Measurements from ENCODE around the gene TWNK.

The TWNK gene

DNA sequence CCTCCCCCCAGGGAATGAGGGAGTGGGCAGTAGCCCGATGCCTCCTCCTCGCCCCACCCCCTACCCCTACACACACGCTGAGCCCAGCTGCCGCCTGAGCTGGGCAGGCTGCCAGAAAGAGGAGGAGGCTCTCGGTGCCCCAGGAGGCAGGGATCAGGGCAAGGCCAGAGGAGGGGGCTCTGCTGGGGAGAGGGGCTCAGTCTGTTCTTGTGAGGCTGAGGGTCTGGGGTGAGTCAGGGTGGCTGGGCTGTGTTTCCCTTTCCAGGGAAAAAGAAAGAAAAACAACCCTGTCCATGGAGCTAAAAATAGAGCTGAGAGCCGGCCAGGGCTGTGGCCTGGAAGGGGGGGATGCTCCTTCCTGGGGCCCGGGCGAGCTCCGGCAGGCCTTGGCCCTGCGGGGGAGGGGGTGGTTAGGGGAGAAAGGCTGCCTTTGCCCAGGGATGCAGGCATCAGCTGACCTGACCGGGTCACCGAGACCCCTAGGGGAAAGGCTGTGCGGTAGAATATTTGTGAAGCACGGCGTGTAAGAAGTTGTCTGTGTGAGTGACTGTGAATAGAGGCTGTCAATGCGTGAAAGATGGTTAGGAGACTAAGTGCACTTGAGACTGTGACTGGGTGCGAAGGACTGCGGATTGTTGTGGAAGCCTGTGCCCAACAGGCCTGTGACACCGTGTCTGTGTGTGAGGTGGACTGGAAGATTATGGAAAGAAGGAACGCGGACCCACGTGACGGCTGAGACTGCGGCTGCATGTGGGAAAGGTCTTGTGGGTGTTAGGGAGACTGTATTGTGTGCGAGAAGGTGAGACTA lies 11.0 kb downstream of the TWNK start:
- Histone ChIP-seq H3K4me1 (ENCODE audit: insufficient read depth, low read length) (peaks cover 37% of the 10 kb centered on the region), H3K36me3 (ENCODE audit: insufficient read depth, low read length) (peaks cover 16% of the 10 kb centered on the region), H2AFZ (ENCODE audit: low read depth, low read length) (peak overlapping the region; percentile 92), H3K9ac (ENCODE audit: low read depth, low read length) (peak overlapping the region; percentile 83), H3K4me2 (ENCODE audit: insufficient read depth, low read length) (peak overlapping the region; percentile 98), H4K20me1 (ENCODE audit: insufficient read depth, low read length) (no peaks in the 10 kb centered on the region; the same call in 1 of the 2 replicates), H3K9me3 (ENCODE audit: insufficient read depth, low read length, severe bottlenecking) (no peaks in the 10 kb centered on the region), H3K4me3 (ENCODE audit: low read depth in 1 of 2, low read length in 2 of 2) (peak overlapping the region; percentile 53 to 93; a peak in 3 of 4 replicates), H3K79me2 (ENCODE audit: insufficient read depth, low read length) (no peaks in the 10 kb centered on the region; the same call in 1 of the 2 replicates), H3K27ac (ENCODE audit: low read length) (peak overlapping the region; percentile 83), H3K27me3 (ENCODE audit: insufficient read depth, low read length, poor library complexity) (no peaks in the 10 kb centered on the region)
- no peak for TF ChIP-seq EZH2 (IDR thresholded peaks at IDR 0.05; ENCODE audit: borderline replicate concordance, low read depth, low read length, severe bottlenecking)
- TF ChIP-seq, protein P1, sequence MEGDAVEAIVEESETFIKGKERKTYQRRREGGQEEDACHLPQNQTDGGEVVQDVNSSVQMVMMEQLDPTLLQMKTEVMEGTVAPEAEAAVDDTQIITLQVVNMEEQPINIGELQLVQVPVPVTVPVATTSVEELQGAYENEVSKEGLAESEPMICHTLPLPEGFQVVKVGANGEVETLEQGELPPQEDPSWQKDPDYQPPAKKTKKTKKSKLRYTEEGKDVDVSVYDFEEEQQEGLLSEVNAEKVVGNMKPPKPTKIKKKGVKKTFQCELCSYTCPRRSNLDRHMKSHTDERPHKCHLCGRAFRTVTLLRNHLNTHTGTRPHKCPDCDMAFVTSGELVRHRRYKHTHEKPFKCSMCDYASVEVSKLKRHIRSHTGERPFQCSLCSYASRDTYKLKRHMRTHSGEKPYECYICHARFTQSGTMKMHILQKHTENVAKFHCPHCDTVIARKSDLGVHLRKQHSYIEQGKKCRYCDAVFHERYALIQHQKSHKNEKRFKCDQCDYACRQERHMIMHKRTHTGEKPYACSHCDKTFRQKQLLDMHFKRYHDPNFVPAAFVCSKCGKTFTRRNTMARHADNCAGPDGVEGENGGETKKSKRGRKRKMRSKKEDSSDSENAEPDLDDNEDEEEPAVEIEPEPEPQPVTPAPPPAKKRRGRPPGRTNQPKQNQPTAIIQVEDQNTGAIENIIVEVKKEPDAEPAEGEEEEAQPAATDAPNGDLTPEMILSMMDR (IDR thresholded peaks at IDR 0.05; ENCODE audit: borderline replicate concordance, extremely low read depth, low read length, poor library complexity, severe bottlenecking), result no peak
- ATAC-seq (ENCODE audit: insufficient read depth, low read depth) (peak; percentile 68), DNase-seq (peak; percentile 86)

DNA sequence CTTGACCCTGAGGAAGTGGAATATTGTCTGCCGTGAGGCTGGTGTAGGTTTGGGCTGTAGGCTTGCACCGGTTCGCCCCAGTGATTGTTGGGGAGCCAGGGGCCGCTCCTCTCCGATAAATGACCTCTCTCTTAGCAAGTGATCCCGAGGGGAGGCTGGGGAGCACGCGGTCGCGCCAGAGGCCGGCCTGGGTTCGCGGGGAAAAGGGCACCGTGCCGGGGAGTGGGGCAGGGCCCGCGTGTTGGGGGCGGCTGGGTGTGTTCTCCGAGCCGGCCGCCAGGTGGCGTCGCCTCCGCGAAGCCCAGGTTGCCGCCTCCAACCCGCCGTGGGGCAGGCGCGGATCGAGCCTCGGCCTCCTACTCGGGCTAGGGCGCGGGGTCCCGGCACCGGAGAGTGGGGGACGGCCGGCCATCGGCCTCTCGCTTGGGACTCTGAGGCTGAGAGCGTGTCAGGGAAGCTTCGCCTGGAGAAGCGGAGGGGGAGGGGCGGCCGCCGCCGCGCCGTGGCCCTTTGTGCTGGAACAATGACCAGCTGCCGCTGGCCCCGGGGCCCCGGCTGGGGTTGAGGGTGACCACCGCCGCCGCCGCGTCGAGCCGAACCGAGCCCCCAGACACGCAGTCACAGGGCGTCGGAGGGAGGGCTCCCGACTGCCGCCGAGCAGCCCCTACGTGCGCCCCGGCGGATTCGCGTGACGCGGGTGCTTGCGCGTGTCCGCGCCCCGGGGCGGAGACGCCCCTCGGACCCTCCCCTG lies 11.8 kb downstream of the TWNK start:
- H3K4me3 ChIP-seq (ENCODE audit: low read depth in 1 of 2, low read length in 2 of 2), result peak overlapping the region; percentile 33 to 93; a peak in 3 of 4 replicates
- H3K36me3 ChIP-seq (ENCODE audit: insufficient read depth, low read length), result peaks cover 9% of the 10 kb centered on the region
- H4K20me1 ChIP-seq (ENCODE audit: insufficient read depth, low read length), result peaks cover 3% of the 10 kb centered on the region
- H3K27ac ChIP-seq (ENCODE audit: low read length), result peak overlapping the region; percentile 83
- peak overlapping the region; percentile 83 for H3K9ac ChIP-seq (ENCODE audit: low read depth, low read length)
- no peaks in the 10 kb centered on the region for H3K27me3 ChIP-seq (ENCODE audit: insufficient read depth, low read length, poor library complexity)
- no peaks in the 10 kb centered on the region; the same call in 1 of the 2 replicates for H3K79me2 ChIP-seq (ENCODE audit: insufficient read depth, low read length)
- no peak for TF ChIP-seq EZH2 (IDR thresholded peaks at IDR 0.05; ENCODE audit: borderline replicate concordance, low read depth, low read length, severe bottlenecking)
- TF ChIP-seq, protein P1 (IDR thresholded peaks at IDR 0.05; ENCODE audit: borderline replicate concordance, extremely low read depth, low read length, poor library complexity, severe bottlenecking), result peak; percentile 79
- H3K4me2 ChIP-seq (ENCODE audit: insufficient read depth, low read length), result peak overlapping the region; percentile 98
- peak; percentile 67 for ATAC-seq (ENCODE audit: insufficient read depth, low read depth)
- DNase-seq, result peak; percentile 73
- H2AFZ ChIP-seq (ENCODE audit: low read depth, low read length), result peak overlapping the region; percentile 92
- H3K4me1 ChIP-seq (ENCODE audit: insufficient read depth, low read length), result peaks cover 37% of the 10 kb centered on the region
- no peaks in the 10 kb centered on the region for H3K9me3 ChIP-seq (ENCODE audit: insufficient read depth, low read length, severe bottlenecking)

DNA sequence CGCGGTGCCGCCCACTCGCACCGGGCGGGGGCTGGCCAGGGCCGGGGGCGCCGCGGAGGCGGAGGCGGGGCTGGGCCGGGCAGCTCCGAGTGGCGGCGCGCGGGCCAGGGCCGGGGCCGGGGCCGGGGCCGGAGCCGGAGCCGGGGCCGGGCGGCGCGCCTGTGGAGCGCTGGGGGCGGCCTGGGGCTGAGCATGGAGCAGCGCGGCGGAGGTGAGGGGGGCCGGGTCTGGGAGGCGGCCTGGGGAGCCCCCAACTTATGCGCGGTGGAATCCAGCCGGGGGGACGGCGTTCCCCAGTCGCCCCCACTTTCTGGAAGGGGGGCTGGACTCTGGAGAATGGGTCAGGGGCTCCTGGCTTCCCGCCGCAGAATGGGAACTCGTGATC lies 12.4 kb downstream of the TWNK start, which contains the start of gene LZTS2:
Gene LZTS2 (plus strand): TSS at position 67 of the 385 bp plus-strand sequence. CDS start 2,731 bp downstream, outside the sequence.
- no peak for ATAC-seq (ENCODE audit: insufficient read depth, low read depth)
- peak within 1 kb of the TSS; percentile 83 for H3K27ac ChIP-seq (ENCODE audit: low read length)
- peak within 1 kb of the TSS; percentile 83 for H3K9ac ChIP-seq (ENCODE audit: low read depth, low read length)
- H3K27me3 ChIP-seq (ENCODE audit: insufficient read depth, low read length, poor library complexity), result no peaks in the 10 kb centered on the region
- TF ChIP-seq, protein P1 (IDR thresholded peaks at IDR 0.05; ENCODE audit: borderline replicate concordance, extremely low read depth, low read length, poor library complexity, severe bottlenecking), result no peak
- TF ChIP-seq EZH2 (IDR thresholded peaks at IDR 0.05; ENCODE audit: borderline replicate concordance, low read depth, low read length, severe bottlenecking), result no peak
- peak within 1 kb of the TSS; percentile 98 for H3K4me2 ChIP-seq (ENCODE audit: insufficient read depth, low read length)
- 0 out of 2 replicates have a peak, but pooled peaks cover 4% of the 10 kb centered on the region for H3K36me3 ChIP-seq (ENCODE audit: insufficient read depth, low read length)
- H3K9me3 ChIP-seq (ENCODE audit: insufficient read depth, low read length, severe bottlenecking), result no peaks in the 10 kb centered on the region
- H3K79me2 ChIP-seq (ENCODE audit: insufficient read depth, low read length), result no peaks in the 10 kb centered on the region; the same call in 1 of the 2 replicates
- DNase-seq, result no peak
- H4K20me1 ChIP-seq (ENCODE audit: insufficient read depth, low read length), result peaks cover 4% of the 10 kb centered on the region
- peak within 1 kb of the TSS; percentile 92 for H2AFZ ChIP-seq (ENCODE audit: low read depth, low read length)
- peaks cover 37% of the 10 kb centered on the region for H3K4me1 ChIP-seq (ENCODE audit: insufficient read depth, low read length)
- H3K4me3 ChIP-seq (ENCODE audit: low read depth in 1 of 2, low read length in 2 of 2), result peak within 1 kb of the TSS; percentile 33 to 93; a peak in 3 of 4 replicates

Measured in DND-41 (cell line).